ENCODE results near the gene MAST3. TPM values are rescaled to one million over a fixed set of nuclear protein-coding genes. Genes with fewer than 3 reads are reported as not detected.

Gene MAST3
- total RNA-seq, 1 experiment from 2014 or later: 10.4 TPM

- Histone ChIP-seq H2AFZ (ENCODE audit: low read length) (no peak overlapping the region), H4K20me1 (ENCODE audit: control insufficient read depth, insufficient read depth, insufficient read length) (peaks cover 4% of the 10 kb centered on the region), H3K4ac (ENCODE audit: low read depth, low read length) (no peak overlapping the region), H3K18ac (ENCODE audit: insufficient read length, low read depth, low read length) (no peak overlapping the region), H4K5ac (ENCODE audit: insufficient read length, low read depth, low read length) (no peak overlapping the region), H2AK5ac (ENCODE audit: insufficient read length, low read length) (no peak overlapping the region), H3K4me2 (ENCODE audit: insufficient read depth, insufficient read length, low read length) (no peak overlapping the region), H3K23me2 (ENCODE audit: insufficient read length, low read depth, low read length, poor library complexity, severe bottlenecking) (peaks cover 10% of the 10 kb centered on the region), H3K79me2 (ENCODE audit: insufficient read depth, low read length) (peaks cover 2% of the 10 kb centered on the region; the same call in 1 of the 2 replicates), H3T11ph (ENCODE audit: low read length) (no peak overlapping the region), H2BK120ac (ENCODE audit: low read depth, low read length, poor library complexity, severe bottlenecking) (no peak overlapping the region), H3K27ac (ENCODE audit: insufficient read length, low read depth, low read length) (no peak overlapping the region), H2BK5ac (ENCODE audit: insufficient read length, low read length) (no peak overlapping the region), H4K91ac (ENCODE audit: insufficient read length, low read depth, low read length) (no peak overlapping the region), H3K23ac (ENCODE audit: insufficient read length, low read depth, low read length) (no peak overlapping the region), H4K8ac (replicated peaks; ENCODE audit: insufficient read length, low read depth, low read length) (no peak overlapping the region), H3K9ac (ENCODE audit: extremely low read depth, insufficient read length, low read length) (no peak overlapping the region), H3K79me1 (ENCODE audit: insufficient read depth, low read depth, low read length, poor library complexity, severe bottlenecking) (peaks cover 6% of the 10 kb centered on the region), H3K4me1 (ENCODE audit: insufficient read depth, low read length) (no peaks in the 10 kb centered on the region; the same call in 1 of the 2 replicates), H2BK12ac (ENCODE audit: insufficient read length, low read depth, low read length) (no peak overlapping the region), H2BK15ac (ENCODE audit: low read depth, low read length) (no peak overlapping the region), H3K9me3 (ENCODE audit: control insufficient read depth, low read depth, low read length) (no peaks in the 10 kb centered on the region), H3K27me3 (ENCODE audit: insufficient read depth, low read length) (no peaks in the 10 kb centered on the region), H3K56ac (ENCODE audit: insufficient read length, low read depth, low read length) (no peak overlapping the region), H2BK20ac (ENCODE audit: low read depth, low read length, poor library complexity, severe bottlenecking) (no peak overlapping the region), H3K14ac (ENCODE audit: insufficient read depth, low read length) (no peak overlapping the region)
- H3K36me3 Mint-ChIP-seq (ENCODE audit: insufficient read depth in 1 of 3, low read depth in 3 of 3): peaks cover 24 to 53% (median 46%) of the 10 kb centered on the region in 3 experiments
- peaks cover 3% of the 10 kb centered on the region; the same call in 1 of the 2 replicates for H3K27me3 Mint-ChIP-seq (ENCODE audit: low read depth)
- H3K27ac Mint-ChIP-seq: peak overlapping the region in 2 of 3 experiments; percentile 24 to 89; a peak in 1 of 7 replicates
- H3K4me1 Mint-ChIP-seq: peaks cover 12 to 20% of the 10 kb centered on the region in 2 experiments
- WGBS (ENCODE audit: extremely low coverage, insufficient read length, low lambda C conversion rate): no CpG with 5 or more reads among the region's 6 CpGs
- H3K4me3 Mint-ChIP-seq: no peak overlapping the region; a peak in 1 of 5 replicates
- DNase-seq: no peak
- TF ChIP-seq CTCF (conservative IDR thresholded peaks at IDR 0.05): no peak
- H3K9me3 Mint-ChIP-seq: peaks cover 0 to 2% of the 10 kb centered on the region in 2 experiments; a peak in 1 of 5 replicates
Measured at GRCh38 chr19:18198374-18198773, 100.8 kb downstream of the MAST3 start.

Other genes starting within 250 kb of the MAST3 start
- 3.3 and 3.5 TPM in 2 replicates for gene JAK3, start 249.8 kb upstream of the MAST3 start, total RNA-seq (2021)
- 2,837 and 2,851 TPM in 2 replicates for gene RPL18A, start 237.9 kb upstream of the MAST3 start, total RNA-seq (2021)
- 1.7 and 1.8 TPM in 2 replicates for gene SLC5A5, start 225.8 kb upstream of the MAST3 start, total RNA-seq (2021)
- 117 and 119 TPM in 2 replicates for gene CCDC124, start 164.8 kb upstream of the MAST3 start, total RNA-seq (2021)
- 8.4 and 9.2 TPM in 2 replicates for gene KCNN1, start 130.7 kb upstream of the MAST3 start, total RNA-seq (2021)
- gene ARRDC2, start 89.6 kb upstream of the MAST3 start, total RNA-seq (2021): 9.5 and 10.5 TPM in 2 replicates
- gene IL12RB1, start 10.8 kb upstream of the MAST3 start, total RNA-seq (2021): not detected in 2 replicates
- gene PIK3R2, start 55.4 kb downstream of the MAST3 start, total RNA-seq (2021): 42.8 and 45.1 TPM in 2 replicates
- 23.6 and 28.0 TPM in 2 replicates for gene IFI30, start 76.0 kb downstream of the MAST3 start, total RNA-seq (2021)
- 22.4 and 26.4 TPM in 2 replicates for gene MPV17L2, start 95.4 kb downstream of the MAST3 start, total RNA-seq (2021)
- gene RAB3A, start 106.3 kb downstream of the MAST3 start, total RNA-seq (2021): 6.8 and 8.5 TPM in 2 replicates
- 1.4 and 1.8 TPM in 2 replicates for gene PDE4C, start 128.7 kb downstream of the MAST3 start, total RNA-seq (2021)
- gene IQCN, start 176.7 kb downstream of the MAST3 start, total RNA-seq (2021): 0.39 and 0.48 TPM in 2 replicates
- gene JUND, start 183.8 kb downstream of the MAST3 start, total RNA-seq (2021): 103 and 109 TPM in 2 replicates
- 342 and 344 TPM in 2 replicates for gene LSM4, start 225.3 kb downstream of the MAST3 start, total RNA-seq (2021)
- gene PGPEP1, start 242.8 kb downstream of the MAST3 start, total RNA-seq (2021): 61.4 and 64.8 TPM in 2 replicates

Measured in H9 (cell line).